ENCODE results near the gene KANSL2.
"Not testable (repeated sequence)": the region's sequence is repeated elsewhere in the genome, so short reads cannot be mapped to it uniquely, and the experiment has no call there.

Gene KANSL2

DNA sequence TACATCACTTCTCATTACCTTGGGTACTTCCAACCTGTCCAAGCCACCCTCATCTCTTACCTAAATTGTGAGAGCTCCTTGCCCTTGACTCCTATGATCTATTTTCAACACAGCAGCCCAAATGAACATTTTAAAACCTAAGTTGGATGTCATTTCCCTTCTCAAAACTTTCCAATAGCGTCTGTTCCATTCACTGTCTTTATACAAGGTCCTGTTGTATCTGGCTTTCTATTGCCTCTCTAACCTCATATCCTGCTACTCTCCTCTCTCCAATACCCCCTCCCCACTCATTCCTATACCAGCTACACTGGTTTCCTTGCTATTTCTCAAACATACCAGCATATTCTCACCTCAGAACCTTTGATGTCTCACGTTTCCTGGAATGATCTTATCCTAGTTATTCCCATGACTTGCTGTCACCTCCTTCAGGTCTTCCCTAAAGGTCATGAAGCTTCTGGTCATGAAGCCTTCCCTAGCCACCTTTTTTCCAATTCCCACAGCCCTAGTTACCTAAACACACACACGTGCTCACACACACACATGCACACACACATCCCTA is 4.1 kb upstream of the KANSL2 start:
- TF ChIP-seq, protein P1, sequence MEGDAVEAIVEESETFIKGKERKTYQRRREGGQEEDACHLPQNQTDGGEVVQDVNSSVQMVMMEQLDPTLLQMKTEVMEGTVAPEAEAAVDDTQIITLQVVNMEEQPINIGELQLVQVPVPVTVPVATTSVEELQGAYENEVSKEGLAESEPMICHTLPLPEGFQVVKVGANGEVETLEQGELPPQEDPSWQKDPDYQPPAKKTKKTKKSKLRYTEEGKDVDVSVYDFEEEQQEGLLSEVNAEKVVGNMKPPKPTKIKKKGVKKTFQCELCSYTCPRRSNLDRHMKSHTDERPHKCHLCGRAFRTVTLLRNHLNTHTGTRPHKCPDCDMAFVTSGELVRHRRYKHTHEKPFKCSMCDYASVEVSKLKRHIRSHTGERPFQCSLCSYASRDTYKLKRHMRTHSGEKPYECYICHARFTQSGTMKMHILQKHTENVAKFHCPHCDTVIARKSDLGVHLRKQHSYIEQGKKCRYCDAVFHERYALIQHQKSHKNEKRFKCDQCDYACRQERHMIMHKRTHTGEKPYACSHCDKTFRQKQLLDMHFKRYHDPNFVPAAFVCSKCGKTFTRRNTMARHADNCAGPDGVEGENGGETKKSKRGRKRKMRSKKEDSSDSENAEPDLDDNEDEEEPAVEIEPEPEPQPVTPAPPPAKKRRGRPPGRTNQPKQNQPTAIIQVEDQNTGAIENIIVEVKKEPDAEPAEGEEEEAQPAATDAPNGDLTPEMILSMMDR (conservative IDR thresholded peaks at IDR 0.05; ENCODE audit: control insufficient read depth, insufficient read depth, low read depth, low read length) = no peak
- no peak for DNase-seq (ENCODE audit: low read depth)
- H3K4me3 ChIP-seq (ENCODE audit: control insufficient read depth, low read depth, low read length) = no peak overlapping the region

DNA sequence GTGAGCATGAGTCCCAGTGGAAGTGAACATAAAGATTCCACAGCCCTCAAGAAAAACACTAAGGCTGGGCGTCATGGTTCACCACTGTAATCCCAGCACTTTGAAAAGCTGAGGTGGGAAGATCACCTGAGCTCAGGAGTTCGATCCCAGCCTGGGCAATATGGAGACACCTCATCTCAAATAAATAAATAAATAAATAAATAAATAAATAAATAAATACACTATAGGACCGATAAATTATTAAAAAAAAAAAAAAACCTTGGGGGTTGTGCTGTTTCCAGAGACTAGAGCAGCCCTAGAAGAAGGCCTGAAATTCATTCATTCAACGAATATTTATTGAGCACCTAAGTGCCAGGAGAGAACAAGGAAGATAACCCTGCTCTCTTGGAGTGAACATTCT is 1.5 kb upstream of the KANSL2 start:
- no peak overlapping the region for H3K4me3 ChIP-seq (ENCODE audit: control insufficient read depth, low read depth, low read length)
- TF ChIP-seq, protein P1 (conservative IDR thresholded peaks at IDR 0.05; ENCODE audit: control insufficient read depth, insufficient read depth, low read depth, low read length) = no peak
- no peak for DNase-seq (ENCODE audit: low read depth)

DNA sequence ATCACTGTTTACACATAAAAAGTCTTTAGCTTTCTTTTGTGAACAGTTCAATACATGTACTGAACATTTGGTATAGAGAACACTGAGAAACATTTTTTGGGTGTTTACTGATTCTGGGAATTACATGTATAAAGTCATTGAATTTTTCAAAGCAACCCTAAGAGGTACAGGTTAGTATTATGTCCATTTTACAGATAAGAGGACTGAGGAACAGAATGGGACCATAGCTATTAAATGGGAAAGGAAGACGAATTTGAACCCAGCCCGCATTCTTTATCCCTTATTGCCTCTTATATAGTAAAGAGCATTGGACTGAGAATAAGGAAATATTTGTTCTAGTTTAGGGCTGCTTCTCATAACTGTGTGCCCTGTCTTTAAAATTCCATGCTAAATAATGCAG is 889 bp upstream of the KANSL2 start:
- peak overlapping the region; percentile 99 for H3K4me3 ChIP-seq (ENCODE audit: control insufficient read depth, low read depth, low read length)
- TF ChIP-seq, protein P1 (conservative IDR thresholded peaks at IDR 0.05; ENCODE audit: control insufficient read depth, insufficient read depth, low read depth, low read length) = no peak
- DNase-seq (ENCODE audit: low read depth) = no peak

DNA sequence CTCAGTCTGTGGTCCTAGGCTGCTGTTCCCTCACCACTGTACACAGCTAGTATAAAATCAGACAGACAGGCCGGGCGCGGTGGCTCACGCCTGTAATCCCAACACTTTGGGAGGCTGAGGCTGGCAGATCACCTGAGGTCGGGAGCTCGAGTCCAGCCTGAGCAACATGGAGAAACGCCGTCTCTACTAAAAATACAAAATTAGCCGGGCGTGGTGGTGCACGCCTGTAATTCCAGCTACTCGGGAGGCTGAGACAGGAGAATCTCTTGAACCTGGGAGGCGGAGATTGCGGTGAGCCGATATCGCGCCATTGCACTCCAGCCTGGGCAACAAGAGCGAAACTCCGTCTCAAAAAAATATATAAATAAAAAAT is 481 bp upstream of the KANSL2 start:
- peak overlapping the region; percentile 99 for H3K4me3 ChIP-seq (ENCODE audit: control insufficient read depth, low read depth, low read length)
- DNase-seq (ENCODE audit: low read depth) = not testable (repeated sequence)

DNA sequence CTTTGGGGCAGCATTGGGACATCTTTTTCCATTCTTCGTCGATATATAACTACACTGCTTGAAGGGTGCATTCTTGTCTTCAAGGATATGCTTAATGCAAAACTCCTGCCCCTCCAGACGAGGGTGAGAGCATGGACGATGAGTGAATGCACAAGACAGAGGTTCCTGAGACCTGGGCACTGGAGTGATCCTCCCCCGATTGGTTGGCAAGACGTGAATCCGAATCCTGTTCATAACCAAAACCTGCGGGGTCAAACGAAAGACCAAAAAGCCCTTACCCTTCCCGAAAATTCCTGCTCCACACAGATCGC is 684 bp downstream of the KANSL2 start:
- DNase-seq (ENCODE audit: low read depth) = peak; percentile 19
- TF ChIP-seq, protein P1 (conservative IDR thresholded peaks at IDR 0.05; ENCODE audit: control insufficient read depth, insufficient read depth, low read depth, low read length) = no peak

DNA sequence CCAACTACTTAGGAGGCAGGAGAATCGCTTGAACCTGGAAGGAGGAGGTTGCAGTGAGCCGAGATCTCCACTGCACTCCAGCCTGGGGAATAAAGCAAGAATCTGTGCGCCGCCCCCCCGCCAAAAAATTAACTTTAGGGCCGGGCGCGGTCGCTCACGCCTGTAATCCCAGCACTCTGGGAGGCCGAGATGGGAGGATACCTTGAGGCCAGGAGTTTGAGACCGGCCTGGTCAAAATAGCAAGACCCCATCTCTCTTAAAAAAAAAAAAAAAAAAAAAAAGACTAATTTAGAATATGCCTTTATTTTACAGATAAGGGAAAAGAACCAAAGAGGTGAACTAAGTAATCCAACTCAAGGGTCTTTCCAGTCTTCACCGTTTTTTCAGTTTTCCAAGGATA is 1.2 kb downstream of the KANSL2 start:
- TF ChIP-seq, protein P1 (conservative IDR thresholded peaks at IDR 0.05; ENCODE audit: control insufficient read depth, insufficient read depth, low read depth, low read length) = no peak
- H3K4me3 ChIP-seq (ENCODE audit: control insufficient read depth, low read depth, low read length) = peak overlapping the region; percentile 99
- DNase-seq (ENCODE audit: low read depth) = no peak

More for the DNA sequence above, 684 bp downstream of the KANSL2 start:
- peak overlapping the region; percentile 99 for H3K4me3 ChIP-seq (ENCODE audit: control insufficient read depth, low read depth, low read length)

DNA sequence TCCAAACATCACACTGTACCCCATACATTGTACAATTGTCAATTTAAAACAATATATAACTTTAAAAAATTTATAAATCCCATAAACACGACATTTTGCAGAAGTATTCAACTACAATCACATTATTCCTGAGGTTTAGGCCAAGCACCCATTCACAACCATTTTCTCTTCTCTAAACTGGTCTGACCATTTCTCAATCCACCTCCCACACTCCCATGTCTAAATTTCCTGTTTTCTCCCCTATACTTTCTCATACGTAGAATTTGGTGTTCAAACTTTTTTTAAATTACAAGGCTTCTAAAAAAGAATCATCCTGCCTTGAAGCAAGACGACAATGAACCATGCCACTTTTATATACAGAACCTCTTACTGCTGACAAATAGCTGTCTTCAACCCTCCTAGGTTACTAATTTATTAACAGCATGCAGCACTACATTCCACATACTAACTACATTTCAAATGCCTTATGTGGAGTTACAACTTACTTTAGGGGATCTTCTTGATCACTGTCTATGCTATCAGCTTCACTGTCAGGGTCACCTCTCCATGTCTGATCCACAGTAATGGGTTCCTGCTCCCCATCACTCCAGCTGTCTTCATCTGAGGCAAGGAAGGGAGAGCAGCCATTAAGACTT is 3.4 kb downstream of the KANSL2 start:
- DNase-seq (ENCODE audit: low read depth) = peak; percentile 6
- TF ChIP-seq, protein P1 (conservative IDR thresholded peaks at IDR 0.05; ENCODE audit: control insufficient read depth, insufficient read depth, low read depth, low read length) = no peak
- no peak overlapping the region for H3K4me3 ChIP-seq (ENCODE audit: control insufficient read depth, low read depth, low read length)

Data from fibroblast of mammary gland (primary cell).